ENCODE measurements around the gene LCLAT1.

- TF ChIP-seq, protein P1, sequence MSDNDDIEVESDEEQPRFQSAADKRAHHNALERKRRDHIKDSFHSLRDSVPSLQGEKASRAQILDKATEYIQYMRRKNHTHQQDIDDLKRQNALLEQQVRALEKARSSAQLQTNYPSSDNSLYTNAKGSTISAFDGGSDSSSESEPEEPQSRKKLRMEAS (IDR thresholded peaks at IDR 0.05; ENCODE audit: low read depth): no peak
- TF ChIP-seq MXI1 (IDR thresholded peaks at IDR 0.05; ENCODE audit: low read depth, low read length): no peak
- TF ChIP-seq, protein P2, sequence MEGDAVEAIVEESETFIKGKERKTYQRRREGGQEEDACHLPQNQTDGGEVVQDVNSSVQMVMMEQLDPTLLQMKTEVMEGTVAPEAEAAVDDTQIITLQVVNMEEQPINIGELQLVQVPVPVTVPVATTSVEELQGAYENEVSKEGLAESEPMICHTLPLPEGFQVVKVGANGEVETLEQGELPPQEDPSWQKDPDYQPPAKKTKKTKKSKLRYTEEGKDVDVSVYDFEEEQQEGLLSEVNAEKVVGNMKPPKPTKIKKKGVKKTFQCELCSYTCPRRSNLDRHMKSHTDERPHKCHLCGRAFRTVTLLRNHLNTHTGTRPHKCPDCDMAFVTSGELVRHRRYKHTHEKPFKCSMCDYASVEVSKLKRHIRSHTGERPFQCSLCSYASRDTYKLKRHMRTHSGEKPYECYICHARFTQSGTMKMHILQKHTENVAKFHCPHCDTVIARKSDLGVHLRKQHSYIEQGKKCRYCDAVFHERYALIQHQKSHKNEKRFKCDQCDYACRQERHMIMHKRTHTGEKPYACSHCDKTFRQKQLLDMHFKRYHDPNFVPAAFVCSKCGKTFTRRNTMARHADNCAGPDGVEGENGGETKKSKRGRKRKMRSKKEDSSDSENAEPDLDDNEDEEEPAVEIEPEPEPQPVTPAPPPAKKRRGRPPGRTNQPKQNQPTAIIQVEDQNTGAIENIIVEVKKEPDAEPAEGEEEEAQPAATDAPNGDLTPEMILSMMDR (IDR thresholded peaks at IDR 0.05): no peak
- TF ChIP-seq EP300 (IDR thresholded peaks at IDR 0.05; ENCODE audit: borderline replicate concordance in 1 of 2, low read depth in 1 of 2, low read length in 1 of 2): no peak
- no peak for TF ChIP-seq RCOR1 (IDR thresholded peaks at IDR 0.05; ENCODE audit: low read length)
- no peak for TF ChIP-seq ELF1 (IDR thresholded peaks at IDR 0.05)
- no peak for TF ChIP-seq JUND (IDR thresholded peaks at IDR 0.05)
- no peak for TF ChIP-seq TAF1 (IDR thresholded peaks at IDR 0.05; ENCODE audit: borderline replicate concordance, low read depth, low read length)
- TF ChIP-seq FOXM1 (IDR thresholded peaks at IDR 0.05; ENCODE audit: low read depth): no peak
- no peak for TF ChIP-seq RFX5 (IDR thresholded peaks at IDR 0.05; ENCODE audit: low read length)
These were observed 179.4 kb downstream of the LCLAT1 start for GRCh38 chr2:30626397-30626796.
